ENCODE data around the gene SRRM2.

GRCh38 chr16:2761886-2762583 lies 9.6 kb downstream of the SRRM2 start:
- TF ChIP-seq CTCF (conservative IDR thresholded peaks at IDR 0.05 in 1 of 2, IDR thresholded peaks at IDR 0.05 in 1 of 2; ENCODE audit: extremely low read depth in 1 of 2, insufficient read depth in 1 of 2, low read depth in 1 of 2, low read length in 2 of 2) (no peak), EZH2 (IDR thresholded peaks at IDR 0.05; ENCODE audit: borderline replicate concordance, low read length) (no peak)

Measured in mammary epithelial cell (primary cell).